Fibroblast of the aortic adventitia (primary cell): Measurements from ENCODE around the gene FAM240A. TPM values are rescaled to one million over a fixed set of nuclear protein-coding genes. Genes with fewer than 3 reads are reported as not detected.

Experiments
- DNase-seq: peaks from one replicate; pipeline ENCODE4 v3.0.0-alpha.2; 2010; ENCODE audit warnings: low read depth
- H3K4me3 ChIP-seq: 2 replicates; pipeline ENCODE4 v1.5.1; 2011; ENCODE audit warnings: low read depth, mild to moderate bottlenecking, control low read depth, low read length, moderate library complexity
- CTCF ChIP-seq: IDR thresholded peaks from 2 replicates; pipeline ENCODE4 v1.5.1; 2011; ENCODE audit warnings: mild to moderate bottlenecking, low read length, control low read depth, inconsistent platforms; ENCODE audit not compliant: insufficient read depth
- total RNA-seq: library from RNA; depleted of rRNA; stranded (reverse); fragments of >200 nt; gene quantifications from 2 replicates; pipeline ENCODE4 v1.2.3, GENCODE V29; 2012; ENCODE audit warnings: low replicate concordance

The FAM240A gene
- total RNA-seq, 1 donor: not detected

DNA sequence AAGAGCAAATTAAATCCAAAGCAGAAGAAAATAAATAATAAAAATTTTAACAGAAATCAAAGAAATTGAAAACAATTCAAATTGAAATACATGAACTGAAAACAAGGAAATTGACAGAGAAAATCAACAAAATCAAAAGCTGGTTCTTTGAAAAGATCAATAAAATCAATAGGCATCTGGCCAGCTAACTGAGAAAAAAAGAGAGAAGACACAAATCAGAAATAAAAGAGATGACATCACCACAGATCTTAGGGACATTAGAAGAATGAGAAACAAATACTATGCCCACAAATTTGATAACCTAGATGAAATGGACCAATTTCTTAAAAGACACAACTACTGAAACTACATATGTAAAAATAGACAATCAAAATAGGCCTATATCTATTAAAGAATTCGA, 38.8 kb downstream of the FAM240A start:
- no peak for TF ChIP-seq CTCF
- H3K4me3 ChIP-seq: no peak overlapping the region
- DNase-seq: no peak

- DNase-seq: peak; percentile 8
- no peak for TF ChIP-seq CTCF
- no peak overlapping the region for H3K4me3 ChIP-seq
These were observed 42.9 kb downstream of the FAM240A start for GRCh38 chr3:46655271-46655670.

DNA sequence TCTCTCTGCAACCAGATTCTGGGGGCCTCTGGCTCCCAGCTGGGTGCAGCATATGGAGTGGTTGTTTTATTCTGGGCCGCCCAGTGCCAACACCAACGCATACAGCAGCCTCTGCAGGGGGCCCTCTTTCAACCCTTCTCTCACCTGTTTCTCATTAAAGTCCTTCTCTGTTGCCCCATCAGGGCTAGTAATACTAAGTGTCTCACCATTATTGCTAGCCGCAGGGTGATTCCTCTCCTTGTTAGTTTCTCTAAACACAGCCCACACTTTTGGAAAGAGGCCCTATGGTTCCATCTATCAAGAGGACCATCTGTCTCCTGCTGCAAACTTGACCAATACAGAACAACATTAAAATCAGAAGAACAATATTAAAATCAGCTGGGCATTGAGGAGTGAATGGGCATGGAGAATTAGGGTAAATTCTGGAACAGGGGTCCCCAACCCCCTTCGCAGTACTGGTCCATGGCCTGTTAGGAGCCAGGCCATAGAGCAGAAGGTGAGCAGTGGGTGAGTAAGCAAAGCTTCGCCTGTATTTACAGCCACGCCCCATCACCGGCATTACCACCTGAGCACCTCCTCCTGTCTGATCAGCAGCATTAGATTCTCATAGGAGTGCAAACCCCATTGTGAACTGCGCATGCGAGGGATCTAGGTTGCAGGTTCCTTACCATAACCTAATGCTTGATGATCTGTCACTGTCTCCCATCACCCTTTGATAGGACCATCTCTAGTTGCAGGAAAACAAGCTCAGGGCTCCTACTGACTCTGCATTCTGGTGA, 44.6 kb downstream of the FAM240A start:
- DNase-seq: no peak
- no peak for TF ChIP-seq CTCF
- H3K4me3 ChIP-seq: no peak overlapping the region

- no peak for DNase-seq
- TF ChIP-seq CTCF: no peak
- H3K4me3 ChIP-seq: no peak overlapping the region
These were observed 47.0 kb downstream of the FAM240A start for GRCh38 chr3:46659285-46659684.

GRCh38 chr3:46660003-46660402, 47.7 kb downstream of the FAM240A start:
- no peak for TF ChIP-seq CTCF
- H3K4me3 ChIP-seq: no peak overlapping the region
- no peak for DNase-seq

GRCh38 chr3:46660543-46661523, 48.5 kb downstream of the FAM240A start:
- DNase-seq: no peak
- no peak overlapping the region for H3K4me3 ChIP-seq
- no peak for TF ChIP-seq CTCF
